NAMALWA (cell line): ENCODE results near the gene KPNA6.
"Not testable (repeated sequence)": the region's sequence is repeated elsewhere in the genome, so short reads cannot be mapped to it uniquely, and the experiment has no call there.

Experiments
- DNase-seq: peaks from one replicate; pipeline ENCODE4 v3.0.0-alpha.2; 2015; ENCODE audit warnings: low spot score

KPNA6 gene

GRCh38 chr1:32100807-32101708, 6.8 kb upstream of the KPNA6 start:
- DNase-seq: no peak

GRCh38 chr1:32104127-32104526, 3.7 kb upstream of the KPNA6 start:
- no peak for DNase-seq

GRCh38 chr1:32105338-32105737, 2.5 kb upstream of the KPNA6 start:
- no peak for DNase-seq

GRCh38 chr1:32106663-32107275, 1.1 kb upstream of the KPNA6 start:
- DNase-seq: no peak

GRCh38 chr1:32111040-32111623, 3.3 kb downstream of the KPNA6 start:
- peak; percentile 29 for DNase-seq

- no peak for DNase-seq
Observed at GRCh38 chr1:32111789-32112188, 3.9 kb downstream of the KPNA6 start.

GRCh38 chr1:32112806-32113375, 5.0 kb downstream of the KPNA6 start:
- DNase-seq: no peak

- DNase-seq: not testable (repeated sequence)
Observed at GRCh38 chr1:32113436-32113835, 5.6 kb downstream of the KPNA6 start.

- no peak for DNase-seq
Observed at GRCh38 chr1:32114420-32114819, 6.6 kb downstream of the KPNA6 start.

GRCh38 chr1:32115496-32115895, 7.6 kb downstream of the KPNA6 start:
- no peak for DNase-seq

GRCh38 chr1:32116531-32116930, 8.7 kb downstream of the KPNA6 start:
- no peak for DNase-seq

- DNase-seq: no peak
Observed at GRCh38 chr1:32122151-32122550, 14.3 kb downstream of the KPNA6 start.

GRCh38 chr1:32123361-32123760, 15.5 kb downstream of the KPNA6 start:
- DNase-seq: not testable (repeated sequence)

- DNase-seq: no peak
Observed at GRCh38 chr1:32125313-32125712, 17.5 kb downstream of the KPNA6 start.

GRCh38 chr1:32126770-32127169, 18.9 kb downstream of the KPNA6 start:
- no peak for DNase-seq

GRCh38 chr1:32127409-32128198, 19.7 kb downstream of the KPNA6 start:
- DNase-seq: no peak

GRCh38 chr1:32128479-32128878, 20.6 kb downstream of the KPNA6 start:
- no peak for DNase-seq

GRCh38 chr1:32128964-32129363, 21.1 kb downstream of the KPNA6 start:
- DNase-seq: no peak

- DNase-seq: not testable (repeated sequence)
Observed at GRCh38 chr1:32133950-32134280, 26.1 kb downstream of the KPNA6 start.

- DNase-seq: no peak
Observed at GRCh38 chr1:32137111-32137510, 29.3 kb downstream of the KPNA6 start.

GRCh38 chr1:32138965-32139364, 31.1 kb downstream of the KPNA6 start:
- no peak for DNase-seq
